Measurements from ENCODE around the gene IFNA1. TPM values are rescaled to one million over a fixed set of nuclear protein-coding genes. Genes with fewer than 3 reads are reported as not detected.

The IFNA1 gene
- total RNA-seq, 1 experiment from 2014 or later = not detected

- Mint-ChIP-seq H3K27me3 (ENCODE audit: low read depth) (peaks cover 6% of the 10 kb centered on the region), H3K36me3 (ENCODE audit: insufficient read depth in 1 of 3, low read depth in 3 of 3) (no peaks in the 10 kb centered on the region), H3K4me3 (no peak overlapping the region), H3K9me3 (no peaks in the 10 kb centered on the region), H3K27ac (no peak overlapping the region), H3K4me1 (no peaks in the 10 kb centered on the region)
- H4K20me1 ChIP-seq (ENCODE audit: control insufficient read depth, insufficient read depth, insufficient read length) = no peaks in the 10 kb centered on the region
- no peaks in the 10 kb centered on the region for H3K23me2 ChIP-seq (ENCODE audit: insufficient read length, low read depth, low read length, poor library complexity, severe bottlenecking)
- no peak overlapping the region for H3K4ac ChIP-seq (ENCODE audit: low read depth, low read length)
- no peak overlapping the region for H3K56ac ChIP-seq (ENCODE audit: insufficient read length, low read depth, low read length)
- H3K4me2 ChIP-seq (ENCODE audit: insufficient read depth, insufficient read length, low read length) = no peak overlapping the region
- H3K79me1 ChIP-seq (ENCODE audit: insufficient read depth, low read depth, low read length, poor library complexity, severe bottlenecking) = no peaks in the 10 kb centered on the region
- H3K23ac ChIP-seq (ENCODE audit: insufficient read length, low read depth, low read length) = no peak overlapping the region
- H3K79me2 ChIP-seq (ENCODE audit: insufficient read depth, low read length) = no peaks in the 10 kb centered on the region
- H3K18ac ChIP-seq (ENCODE audit: insufficient read length, low read depth, low read length) = no peak overlapping the region
- H2BK15ac ChIP-seq (ENCODE audit: low read depth, low read length) = no peak overlapping the region
- no peak overlapping the region for H3K14ac ChIP-seq (ENCODE audit: insufficient read depth, low read length)
- H3K27ac ChIP-seq (ENCODE audit: insufficient read length, low read depth, low read length) = no peak overlapping the region
- H4K91ac ChIP-seq (ENCODE audit: insufficient read length, low read depth, low read length) = no peak overlapping the region
- no peaks in the 10 kb centered on the region for H3K4me1 ChIP-seq (ENCODE audit: insufficient read depth, low read length)
- H3K9me3 ChIP-seq (ENCODE audit: control insufficient read depth, low read depth, low read length) = no peaks in the 10 kb centered on the region
- H3K27me3 ChIP-seq (ENCODE audit: insufficient read depth, low read length) = no peaks in the 10 kb centered on the region
- DNase-seq = no peak
- no peak overlapping the region for H2AK5ac ChIP-seq (ENCODE audit: insufficient read length, low read length)
- no peak overlapping the region for H2BK20ac ChIP-seq (ENCODE audit: low read depth, low read length, poor library complexity, severe bottlenecking)
- no peak overlapping the region for H2BK12ac ChIP-seq (ENCODE audit: insufficient read length, low read depth, low read length)
- H4K8ac ChIP-seq (replicated peaks; ENCODE audit: insufficient read length, low read depth, low read length) = no peak overlapping the region
- H3T11ph ChIP-seq (ENCODE audit: low read length) = no peak overlapping the region
- TF ChIP-seq CTCF (conservative IDR thresholded peaks at IDR 0.05) = no peak
- no peak overlapping the region for H4K5ac ChIP-seq (ENCODE audit: insufficient read length, low read depth, low read length)
- H2BK5ac ChIP-seq (ENCODE audit: insufficient read length, low read length) = no peak overlapping the region
- H2BK120ac ChIP-seq (ENCODE audit: low read depth, low read length, poor library complexity, severe bottlenecking) = no peak overlapping the region
- no peak overlapping the region for H3K9ac ChIP-seq (ENCODE audit: extremely low read depth, insufficient read length, low read length)
- H2AFZ ChIP-seq (ENCODE audit: low read length) = no peak overlapping the region
Measured at GRCh38 chr9:21412107-21412506, 28.1 kb upstream of the IFNA1 start.
